Natural killer cell (primary cell): ENCODE data around the gene RBBP4. TPM values are rescaled to one million over a fixed set of nuclear protein-coding genes. Genes with fewer than 3 reads are reported as not detected.
"Not testable (repeated sequence)": the region's sequence is repeated elsewhere in the genome, so short reads cannot be mapped to it uniquely, and the experiment has no call there.

Source experiments
- ATAC-seq, 3 donors: fragments of 150-1000 bp in 2 of 3; fragments of 200-7000 bp in 1 of 3; cut with Tn5 transposase; 1 replicate in 1 of 3; 2 replicates in 2 of 3; pipeline ENCODE4 v1.10.0; 2021; ENCODE audit warnings: mild to moderate bottlenecking in 2 of 3, moderate library complexity in 2 of 3
- DNase-seq, 2 donors: peaks; one replicate each; pipeline versions ENCODE4 v3.0.0 to v3.0.0-alpha.2; 2013 to 2021; ENCODE audit warnings: mixed read lengths in 1 of 2
- H3K27ac ChIP-seq: one replicate; pipeline ENCODE4 v1.5.1; 2013; ENCODE audit warnings: mild to moderate bottlenecking, low read length
- H3K27me3 ChIP-seq: one replicate; pipeline ENCODE4 v1.6.1; 2013; ENCODE audit warnings: low read length; ENCODE audit not compliant: control insufficient read depth, insufficient read depth
- H3K36me3 ChIP-seq: one replicate; pipeline ENCODE4 v1.6.1; 2013; ENCODE audit warnings: low read length; ENCODE audit not compliant: control insufficient read depth, insufficient read depth
- H3K4me1 ChIP-seq: one replicate; pipeline ENCODE4 v1.6.1; 2013; ENCODE audit warnings: low read length; ENCODE audit not compliant: control insufficient read depth, insufficient read depth
- H3K4me3 ChIP-seq: one replicate; pipeline ENCODE4 v1.5.1; 2013; ENCODE audit warnings: low read length
- H3K9me3 ChIP-seq: one replicate; pipeline ENCODE4 v1.6.1; 2013; ENCODE audit warnings: low read length; ENCODE audit not compliant: control insufficient read depth, insufficient read depth
- H3K27ac Mint-ChIP-seq, 2 donors: one replicate each; pipeline ENCODE4 v1.8.0; 2022; ENCODE audit warnings: mild to moderate bottlenecking in 2 of 2, mixed read lengths in 2 of 2, moderate library complexity in 1 of 2
- H3K27me3 Mint-ChIP-seq, 2 donors: one replicate each; pipeline ENCODE4 v1.8.0; 2022; ENCODE audit warnings: low read depth in 2 of 2, mixed read lengths in 2 of 2
- H3K36me3 Mint-ChIP-seq: one replicate; pipeline ENCODE4 v1.8.0; 2022; ENCODE audit warnings: mixed read lengths
- H3K4me1 Mint-ChIP-seq, 2 donors: one replicate each; pipeline ENCODE4 v1.8.0; 2022; ENCODE audit warnings: mixed read lengths in 2 of 2
- H3K4me3 Mint-ChIP-seq: one replicate; pipeline ENCODE4 v1.8.0; 2022; ENCODE audit warnings: mild to moderate bottlenecking, moderate library complexity, mixed read lengths
- H3K9me3 Mint-ChIP-seq, 2 donors: one replicate each; pipeline ENCODE4 v1.8.0; 2022; ENCODE audit warnings: mixed read lengths in 2 of 2
- CTCF ChIP-seq: fragments of 200-600 bp; IDR thresholded peaks from one replicate; pipeline ENCODE4 v1.8.0; 2022; ENCODE audit warnings: antibody characterized with exemption
- whole genome bisulfite sequencing: methylation state at CpG from one replicate; pipeline ENCODE4 v1.1.7; 2013; ENCODE audit warnings: missing lambda C conversion rate; ENCODE audit not compliant: insufficient coverage; 5-methylcytosine and 5-hydroxymethylcytosine counted together
- intact Hi-C: fragments of 100-400 bp; cut with micrococcal nuclease; formaldehyde crosslinking; loops from one replicate; pipeline ENCODE4 v1.14.2; 2022
- total RNA-seq, 4 donors: library from RNA; stranded (reverse); fragments of 120-200 nt in 1 of 4; gene quantifications; one replicate each; pipeline versions ENCODE4 v1.2.3 to v1.2.4, GENCODE V29; 2013 to 2022

Gene RBBP4
- total RNA-seq, 3 donors from 2014 or later (not counting 1 experiment from before 2014, with no cell fraction given) = 199 to 241 (median 224) TPM

GRCh38 chr1:32636914-32637645 is 13.9 kb upstream of the RBBP4 start:
- no peaks in the 10 kb centered on the region for H3K27me3 ChIP-seq
- H3K4me3 Mint-ChIP-seq = no peak overlapping the region
- WGBS = 95% methylated on average over 14 of the region's 16 CpGs
- no peak overlapping the region for H3K4me3 ChIP-seq
- H3K4me1 Mint-ChIP-seq = peaks cover 0 to 22% of the 10 kb centered on the region in 2 donors
- H3K4me1 ChIP-seq = no peaks in the 10 kb centered on the region
- no peaks in the 10 kb centered on the region for H3K9me3 ChIP-seq
- H3K27ac ChIP-seq = no peak overlapping the region
- H3K27ac Mint-ChIP-seq = peak overlapping the region; percentile 31 to 35
- no peaks in the 10 kb centered on the region for H3K9me3 Mint-ChIP-seq
- DNase-seq (no peak), ATAC-seq (no peak)
- intact Hi-C loops = no loop called here
- peaks cover 18% of the 10 kb centered on the region for H3K36me3 ChIP-seq
- H3K36me3 Mint-ChIP-seq = peaks cover 10% of the 10 kb centered on the region
- no peaks in the 10 kb centered on the region for H3K27me3 Mint-ChIP-seq
- TF ChIP-seq CTCF = no peak

GRCh38 chr1:32639489-32640075 is 11.4 kb upstream of the RBBP4 start:
- Histone ChIP-seq H3K27me3 (no peaks in the 10 kb centered on the region), H3K36me3 (peaks cover 2% of the 10 kb centered on the region), H3K9me3 (no peaks in the 10 kb centered on the region), H3K4me1 (no peaks in the 10 kb centered on the region), H3K4me3 (no peak overlapping the region), H3K27ac (no peak overlapping the region)
- H3K27me3 Mint-ChIP-seq = no peaks in the 10 kb centered on the region
- H3K27ac Mint-ChIP-seq = no peak overlapping the region
- H3K36me3 Mint-ChIP-seq = no peaks in the 10 kb centered on the region
- intact Hi-C loops = no loop called here
- H3K4me1 Mint-ChIP-seq = peaks cover 0 to 22% of the 10 kb centered on the region in 2 donors
- no peaks in the 10 kb centered on the region for H3K9me3 Mint-ChIP-seq
- 89% methylated on average over 1 of the region's 1 CpG for WGBS
- no peak for ATAC-seq
- H3K4me3 Mint-ChIP-seq = no peak overlapping the region
- TF ChIP-seq CTCF = no peak
- DNase-seq = no peak

- H3K27ac ChIP-seq, H3K9me3 ChIP-seq, intact Hi-C loops, H3K9me3 Mint-ChIP-seq, H3K4me1 Mint-ChIP-seq, H3K36me3 ChIP-seq, H3K27me3 ChIP-seq, H3K4me3 Mint-ChIP-seq, H3K27me3 Mint-ChIP-seq, H3K27ac Mint-ChIP-seq, H3K4me3 ChIP-seq, H3K36me3 Mint-ChIP-seq, DNase-seq, H3K4me1 ChIP-seq, ATAC-seq: not testable (repeated sequence)
- 88% methylated on average over 7 of the region's 8 CpGs for WGBS
Observed at GRCh38 chr1:32642292-32642827, 8.6 kb upstream of the RBBP4 start.

- no peaks in the 10 kb centered on the region for H3K9me3 Mint-ChIP-seq
- H3K27ac Mint-ChIP-seq = no peak overlapping the region
Observed at GRCh38 chr1:32644426-32644825, 6.6 kb upstream of the RBBP4 start.

More at GRCh38 chr1:32644426-32644825, 6.6 kb upstream of the RBBP4 start:
- no peak overlapping the region for H3K27ac ChIP-seq
- peaks cover 5% of the 10 kb centered on the region for H3K4me1 ChIP-seq
- no peaks in the 10 kb centered on the region for H3K27me3 Mint-ChIP-seq
- H3K9me3 ChIP-seq = no peaks in the 10 kb centered on the region
- H3K36me3 Mint-ChIP-seq = no peaks in the 10 kb centered on the region
- DNase-seq (no peak), ATAC-seq (no peak)
- TF ChIP-seq CTCF = no peak
- H3K4me3 Mint-ChIP-seq = no peak overlapping the region
- intact Hi-C loops = no loop called here
- peaks cover 12 to 16% of the 10 kb centered on the region in 2 donors for H3K4me1 Mint-ChIP-seq
- WGBS = 90% methylated on average over 2 of the region's 4 CpGs
- no peak overlapping the region for H3K4me3 ChIP-seq
- H3K27me3 ChIP-seq = no peaks in the 10 kb centered on the region
- H3K36me3 ChIP-seq = peaks cover 2% of the 10 kb centered on the region
